Stimulated activated CD4-positive, alpha-beta T cell treated with anti-CD3 and anti-CD28 coated beads, TNF-alpha, amount 100 ng/mL, for 48 hours (primary cell): Measurements from ENCODE around the gene C15orf62.
A peak's percentile ranks its signal among the peaks of the same experiment; 100 is the strongest.

Source experiments
- DNase-seq, 3 donors: peaks; one replicate each; pipeline ENCODE4 v3.0.0-alpha.2; 2020; ENCODE audit warnings: low read depth in 3 of 3

The C15orf62 gene

GRCh38 chr15:40769274-40770146 is at the start of gene C15orf62:
C15orf62 (plus strand) TSS chr15:40769980; CDS start chr15:40770496, 516 bp downstream.
- peak in 1 of 3 donors; percentile 54 for DNase-seq

- no peak for DNase-seq
These were observed 48.1 kb upstream of the C15orf62 start for GRCh38 chr15:40721701-40722100.

- no peak for DNase-seq
These were observed 47.4 kb upstream of the C15orf62 start for GRCh38 chr15:40722354-40722753.

GRCh38 chr15:40722934-40723333 is 46.8 kb upstream of the C15orf62 start:
- no peak for DNase-seq

DNA sequence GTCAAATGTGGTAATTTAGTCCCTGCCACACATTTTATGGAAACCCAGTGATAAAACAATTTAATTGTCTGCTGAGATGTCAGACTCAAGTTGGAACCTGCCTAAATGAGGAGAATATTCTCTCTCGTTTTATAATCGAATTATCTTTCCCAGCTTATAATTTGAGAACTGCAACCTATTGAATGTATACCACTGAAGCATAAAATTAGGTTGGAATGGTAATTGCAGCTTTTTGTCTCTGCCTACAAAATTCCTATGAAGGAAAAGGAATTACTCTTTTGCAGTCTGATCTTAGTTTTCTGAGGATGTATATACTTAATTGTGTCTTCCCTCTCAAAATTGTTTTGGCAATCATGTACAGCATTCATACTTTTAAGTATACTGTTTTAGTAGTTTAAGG is 45.9 kb upstream of the C15orf62 start:
- DNase-seq, result no peak

- DNase-seq, result no peak
These were observed 38.7 kb upstream of the C15orf62 start for GRCh38 chr15:40731034-40731433.

DNA sequence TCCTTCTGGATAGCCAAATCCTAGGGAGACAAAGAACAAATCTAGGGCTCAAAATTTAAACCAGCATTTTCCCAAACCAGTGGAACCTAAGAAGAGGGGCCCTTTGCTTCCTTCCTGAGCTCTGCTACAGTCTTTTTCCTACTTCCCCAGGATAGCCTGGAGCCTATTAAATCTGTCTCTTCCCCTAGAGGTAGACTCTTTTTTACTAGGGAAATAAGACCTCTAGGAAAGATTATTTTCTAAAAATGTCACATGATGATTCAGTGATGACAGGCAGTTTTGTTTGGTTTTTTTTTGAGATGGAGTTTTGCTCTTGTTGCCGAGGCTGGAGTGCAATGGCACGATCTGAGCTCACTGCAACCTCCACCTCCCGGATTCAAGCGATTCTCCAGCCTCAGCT is 33.2 kb upstream of the C15orf62 start:
- no peak for DNase-seq

- DNase-seq, result no peak
These were observed 32.7 kb upstream of the C15orf62 start for GRCh38 chr15:40737048-40737447.

DNA sequence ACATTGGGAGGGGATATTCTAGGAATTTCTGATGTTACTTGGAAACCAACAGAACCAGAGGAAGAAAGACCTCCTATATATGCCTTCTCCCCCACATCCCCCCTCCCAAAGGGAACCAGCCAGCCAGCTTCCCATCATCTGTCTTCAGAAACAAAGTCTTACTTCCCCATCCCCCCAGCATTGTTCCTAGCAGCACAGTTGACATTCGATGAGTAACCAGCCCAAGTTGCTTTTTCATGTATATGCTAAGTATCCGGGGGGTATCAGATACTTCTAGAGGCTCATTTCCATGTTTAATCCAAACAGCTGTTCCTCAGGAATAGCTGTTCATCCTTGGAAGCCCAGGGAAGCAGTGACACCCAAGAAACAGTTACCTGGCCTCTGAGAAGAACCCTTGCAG is 30.7 kb upstream of the C15orf62 start:
- no peak for DNase-seq

- no peak for DNase-seq
These were observed 29.9 kb upstream of the C15orf62 start for GRCh38 chr15:40739854-40740253.

DNA sequence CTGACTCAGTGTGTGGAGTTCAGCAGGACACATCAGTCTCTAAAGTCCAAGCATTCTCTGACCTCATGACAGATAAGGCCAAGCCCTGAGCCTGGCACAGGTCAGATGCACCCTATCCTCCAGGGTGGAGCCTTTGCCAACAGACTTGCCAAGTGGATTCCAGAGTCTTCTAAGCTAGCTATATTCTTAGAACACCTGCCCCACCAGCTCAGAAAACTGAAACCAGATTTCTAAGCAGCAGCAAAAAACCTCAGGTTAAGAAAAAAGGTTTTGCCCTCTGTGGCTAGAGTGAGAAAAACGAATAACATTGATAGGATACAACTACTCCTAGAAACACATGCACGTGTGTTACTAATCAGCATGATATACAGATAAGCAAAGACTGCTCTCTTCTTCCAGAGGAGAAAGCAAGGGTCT is 26.3 kb upstream of the C15orf62 start:
- DNase-seq, result no peak

GRCh38 chr15:40743921-40744814 is 25.6 kb upstream of the C15orf62 start:
- peak in 2 of 3 donors; percentile 51 to 53 for DNase-seq

DNA sequence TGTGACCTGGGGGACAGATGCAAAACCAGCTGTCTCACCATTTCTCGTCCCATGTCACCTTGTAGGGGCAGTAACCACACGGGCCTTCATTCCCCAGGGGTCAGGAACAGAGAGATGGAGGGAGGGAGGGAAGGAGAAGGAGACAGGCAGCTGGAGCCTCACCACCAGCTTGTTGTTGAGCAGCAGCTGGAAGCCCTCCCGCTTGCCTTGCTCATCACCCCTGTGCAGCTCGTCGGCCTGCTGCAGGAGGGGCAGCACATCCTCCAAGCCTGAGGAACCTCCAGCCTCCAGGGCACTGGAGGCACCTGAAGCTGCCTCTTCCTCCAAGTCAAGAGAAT is 25.0 kb upstream of the C15orf62 start:
- DNase-seq, result no peak

- no peak for DNase-seq
These were observed 22.8 kb upstream of the C15orf62 start for GRCh38 chr15:40746916-40747418.

DNA sequence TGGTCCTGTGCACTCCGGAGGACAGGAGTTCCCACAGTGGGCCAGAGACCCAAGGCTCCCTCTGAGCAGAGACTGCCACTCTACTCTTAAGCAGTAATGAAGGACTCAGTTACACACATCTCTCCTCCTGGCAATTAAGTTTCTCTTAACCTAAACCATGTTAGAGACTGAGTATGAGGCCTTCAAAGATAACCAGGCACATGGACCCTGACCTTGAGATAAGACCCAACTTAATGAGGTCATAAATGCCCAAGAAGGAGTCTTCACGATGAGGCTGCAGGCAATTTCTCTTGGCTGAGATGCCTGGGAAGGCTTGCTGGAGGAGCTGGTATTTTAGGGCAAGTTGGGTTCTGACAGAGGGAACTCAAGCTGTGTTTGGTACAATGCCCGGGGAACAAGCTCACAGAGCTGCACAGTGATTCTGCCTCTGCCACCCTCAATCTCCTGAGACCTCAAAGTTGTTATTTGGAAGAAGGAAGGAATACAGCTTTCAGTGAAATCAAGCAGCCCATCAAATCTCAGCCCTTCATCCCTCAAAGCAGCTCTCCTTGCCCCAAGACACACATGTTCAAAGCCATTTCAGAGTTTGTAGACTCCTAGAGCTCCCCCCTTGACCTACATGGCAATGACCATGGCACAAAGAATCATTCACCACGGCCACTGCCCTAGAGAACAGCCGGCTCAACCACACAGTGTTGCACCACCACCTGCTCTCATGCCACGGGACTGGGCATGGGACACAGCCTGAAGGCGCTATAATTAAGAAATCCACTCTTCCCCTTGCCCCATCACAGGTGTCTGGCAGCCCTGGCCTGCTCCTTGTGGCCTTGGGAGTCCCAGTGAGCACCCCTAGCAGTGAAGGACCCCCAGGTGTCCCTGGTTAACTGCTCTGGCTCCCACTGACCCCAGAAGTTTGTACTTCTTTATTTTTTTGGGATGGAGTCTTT is 21.8 kb upstream of the C15orf62 start:
- DNase-seq, result no peak

- no peak for DNase-seq
These were observed 20.6 kb upstream of the C15orf62 start for GRCh38 chr15:40749151-40749630.

DNA sequence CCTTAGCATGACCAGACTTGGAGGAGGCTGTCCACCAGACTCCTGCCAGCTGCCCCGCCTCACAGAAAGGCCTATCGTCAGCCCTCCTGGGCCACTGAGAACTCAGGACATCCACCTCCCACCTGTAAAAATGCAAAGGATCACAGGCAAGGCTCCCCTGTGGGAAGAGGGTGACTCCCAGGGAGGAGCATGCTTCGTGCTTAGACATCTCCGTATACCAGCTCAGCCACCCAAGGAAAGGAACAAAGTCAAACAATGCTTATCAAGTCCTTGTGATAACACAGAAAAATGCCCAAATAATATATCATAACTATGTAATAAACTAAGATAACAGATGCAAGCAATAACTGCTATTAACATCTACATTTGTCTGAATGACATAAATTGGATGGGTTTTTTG is 18.9 kb upstream of the C15orf62 start:
- no peak for DNase-seq

GRCh38 chr15:40751745-40752144 is 18.0 kb upstream of the C15orf62 start:
- no peak for DNase-seq

DNA sequence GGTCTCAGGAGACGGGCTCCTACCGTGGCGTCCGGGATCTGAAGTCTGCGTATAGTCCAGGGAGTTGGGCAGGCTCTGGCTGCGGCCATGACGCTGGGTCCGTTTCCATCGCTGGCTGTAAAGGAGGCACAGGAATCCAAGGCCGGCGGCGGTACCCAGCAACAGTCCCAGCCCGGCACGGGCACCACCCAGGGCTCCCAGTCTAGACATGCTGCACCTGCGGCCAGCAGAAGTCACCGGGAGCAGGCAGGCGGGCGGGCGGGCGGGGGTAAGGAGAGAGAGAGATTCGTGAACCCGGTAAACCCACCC is 15.3 kb upstream of the C15orf62 start:
- no peak for DNase-seq

DNA sequence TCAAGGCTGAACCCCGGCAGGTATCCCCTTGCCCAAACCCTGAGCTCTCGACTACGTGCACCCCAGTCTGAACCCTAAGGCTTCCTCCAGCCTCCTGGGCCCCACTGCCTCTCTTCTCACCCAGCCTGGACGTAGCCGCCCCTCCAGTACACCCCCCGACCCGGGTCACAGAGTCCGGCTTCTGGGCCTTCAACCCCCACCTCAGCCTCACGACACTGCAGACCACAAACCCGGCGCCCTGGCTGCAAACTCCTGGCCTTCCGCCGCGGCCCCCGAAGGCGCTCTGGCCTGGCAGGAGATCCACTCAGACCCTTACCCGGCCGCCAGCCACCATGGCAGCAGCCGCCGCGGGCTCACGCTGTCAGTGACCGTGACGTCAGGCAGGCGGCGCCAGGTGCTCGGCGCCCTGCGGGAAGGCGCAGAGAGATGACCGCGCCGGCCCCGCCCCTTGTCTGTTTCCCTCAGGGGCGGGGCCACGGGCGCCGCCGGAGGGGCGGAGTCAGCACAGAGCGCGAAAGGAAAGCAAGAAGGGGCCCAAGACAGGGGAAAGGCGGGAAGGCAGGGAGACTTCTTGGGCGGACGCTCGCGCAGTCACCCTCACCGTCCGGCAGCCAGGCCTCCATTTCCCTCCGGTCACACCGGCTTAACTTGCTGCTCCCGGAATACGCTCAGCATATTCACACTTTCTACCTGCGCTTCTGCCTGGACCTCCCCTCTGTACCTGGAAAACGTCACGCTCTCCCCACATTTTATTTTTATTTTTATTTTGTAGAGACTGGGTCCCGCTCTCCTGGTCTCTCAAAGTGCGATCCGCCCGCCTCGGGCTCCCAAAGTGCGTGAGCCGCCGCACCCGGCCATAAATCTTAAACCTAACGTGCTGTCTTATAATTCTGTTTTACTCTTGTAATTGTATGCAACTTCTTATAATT is 14.6 kb upstream of the C15orf62 start, which contains the start of gene RMDN3:
TSS of gene RMDN3 (minus strand) at position 372 of the 929 bp plus-strand sequence. CDS start 471 bp downstream, outside the sequence.
- peak; percentile 87 to 97 (median 87) for DNase-seq
